ENCODE measurements around the gene SV2C.
"Not testable (repeated sequence)": the region's sequence is repeated elsewhere in the genome, so short reads cannot be mapped to it uniquely, and the experiment has no call there.

The SV2C gene

GRCh38 chr5:76236684-76237083 is 153.5 kb downstream of the SV2C start:
- Histone ChIP-seq H3K9me3 (ENCODE audit: control insufficient read depth, insufficient read depth, low read depth, low read length) (no peaks in the 10 kb centered on the region), H3K4me1 (ENCODE audit: control insufficient read depth, insufficient read depth, low read length) (no peaks in the 10 kb centered on the region), H3K27ac (ENCODE audit: extremely low read depth, low read depth, low read length) (no peak overlapping the region), H3K4me3 (ENCODE audit: low read depth, low read length) (no peak overlapping the region), H3K36me3 (ENCODE audit: control insufficient read depth in 2 of 2, insufficient read depth in 1 of 2, low read length in 2 of 2) (no peaks in the 10 kb centered on the region)
- TF ChIP-seq ZNF335 (tag by site-specific recombination; conservative IDR thresholded peaks at IDR 0.05), result no peak
- TF ChIP-seq TSHZ1 (tag by site-specific recombination; IDR thresholded peaks at IDR 0.05; ENCODE audit: borderline replicate concordance), result no peak
- TF ChIP-seq SP2 (tag by site-specific recombination; IDR thresholded peaks at IDR 0.05), result no peak
- CTCF ChIA-PET, result interaction anchor here (1.5 kb wide), 1 partner anchor 20 kb away, joined by 5 read pairs; no protein-coding TSS in a partner anchor
- POLR2A ChIA-PET, result no interaction called here

- no peak for TF ChIP-seq ZNF626 (tag by site-specific recombination; IDR thresholded peaks at IDR 0.05)
- TF ChIP-seq ZNF184 (tag by site-specific recombination; IDR thresholded peaks at IDR 0.05), result no peak
- TF ChIP-seq ZNF114 (tag by site-specific recombination; IDR thresholded peaks at IDR 0.05), result no peak
- ChIA-PET CTCF (no interaction called here), POLR2A (no interaction called here)
- Histone ChIP-seq H3K27ac (ENCODE audit: extremely low read depth, low read depth, low read length) (no peak overlapping the region), H3K36me3 (ENCODE audit: control insufficient read depth in 2 of 2, insufficient read depth in 1 of 2, low read length in 2 of 2) (no peaks in the 10 kb centered on the region), H3K4me3 (ENCODE audit: low read depth, low read length) (no peak overlapping the region), H3K4me1 (ENCODE audit: control insufficient read depth, insufficient read depth, low read length) (no peaks in the 10 kb centered on the region), H3K9me3 (ENCODE audit: control insufficient read depth, insufficient read depth, low read depth, low read length) (no peaks in the 10 kb centered on the region)
Measured at GRCh38 chr5:76240336-76240735, 157.2 kb downstream of the SV2C start.

- H3K9me3 ChIP-seq (ENCODE audit: control insufficient read depth, insufficient read depth, low read depth, low read length); POLR2A ChIA-PET; H3K36me3 ChIP-seq (ENCODE audit: control insufficient read depth in 2 of 2, insufficient read depth in 1 of 2, low read length in 2 of 2); H3K4me3 ChIP-seq (ENCODE audit: low read depth, low read length); H3K4me1 ChIP-seq (ENCODE audit: control insufficient read depth, insufficient read depth, low read length); CTCF ChIA-PET; H3K27ac ChIP-seq (ENCODE audit: extremely low read depth, low read depth, low read length): not testable (repeated sequence)
Measured at GRCh38 chr5:76242155-76242554, 159.0 kb downstream of the SV2C start.

GRCh38 chr5:76245590-76245989 is 162.4 kb downstream of the SV2C start:
- ChIA-PET CTCF (interaction anchor here (0.8 kb wide), 1 partner anchor 71 kb away, joined by 3 read pairs; no protein-coding TSS in a partner anchor), POLR2A (no interaction called here)
- no peaks in the 10 kb centered on the region for H3K9me3 ChIP-seq (ENCODE audit: control insufficient read depth, insufficient read depth, low read depth, low read length)
- TF ChIP-seq PRDM4 (tag by site-specific recombination; IDR thresholded peaks at IDR 0.05) (no peak), ZNF660 (tag by site-specific recombination; IDR thresholded peaks at IDR 0.05) (no peak), ZNF76 (tag by site-specific recombination; IDR thresholded peaks at IDR 0.05; ENCODE audit: borderline replicate concordance, low read depth) (no peak)
- H3K4me1 ChIP-seq (ENCODE audit: control insufficient read depth, insufficient read depth, low read length), result no peaks in the 10 kb centered on the region
- H3K36me3 ChIP-seq (ENCODE audit: control insufficient read depth in 2 of 2, insufficient read depth in 1 of 2, low read length in 2 of 2), result no peaks in the 10 kb centered on the region
- no peak overlapping the region for H3K27ac ChIP-seq (ENCODE audit: extremely low read depth, low read depth, low read length)
- H3K4me3 ChIP-seq (ENCODE audit: low read depth, low read length), result no peak overlapping the region

GRCh38 chr5:76249621-76250020 is 166.4 kb downstream of the SV2C start:
- no peaks in the 10 kb centered on the region for H3K9me3 ChIP-seq (ENCODE audit: control insufficient read depth, insufficient read depth, low read depth, low read length)
- TF ChIP-seq ZNF169 (tag by site-specific recombination; IDR thresholded peaks at IDR 0.05) (no peak), ZNF610 (tag by site-specific recombination; IDR thresholded peaks at IDR 0.05; ENCODE audit: borderline replicate concordance) (no peak), ZNF561 (tag by site-specific recombination; IDR thresholded peaks at IDR 0.05; ENCODE audit: borderline replicate concordance) (no peak), PRDM1 (tag by site-specific recombination; IDR thresholded peaks at IDR 0.05) (no peak), KLF7 (tag by site-specific recombination; IDR thresholded peaks at IDR 0.05; ENCODE audit: borderline replicate concordance) (no peak), KLF1 (tag by site-specific recombination; IDR thresholded peaks at IDR 0.05) (no peak), FEZF1 (tag by site-specific recombination; IDR thresholded peaks at IDR 0.05) (no peak), ZNF768 (tag by site-specific recombination; IDR thresholded peaks at IDR 0.05) (no peak), ZNF510 (tag by site-specific recombination; IDR thresholded peaks at IDR 0.05; ENCODE audit: insufficient replicate concordance) (no peak), BCL11B (tag by site-specific recombination; IDR thresholded peaks at IDR 0.05; ENCODE audit: low read depth) (no peak), GLIS2 (tag by site-specific recombination; IDR thresholded peaks at IDR 0.05) (no peak)
- H3K27ac ChIP-seq (ENCODE audit: extremely low read depth, low read depth, low read length), result no peak overlapping the region
- ChIA-PET CTCF (no interaction called here), POLR2A (no interaction called here)
- no peaks in the 10 kb centered on the region for H3K36me3 ChIP-seq (ENCODE audit: control insufficient read depth in 2 of 2, insufficient read depth in 1 of 2, low read length in 2 of 2)
- H3K4me1 ChIP-seq (ENCODE audit: control insufficient read depth, insufficient read depth, low read length), result no peaks in the 10 kb centered on the region
- H3K4me3 ChIP-seq (ENCODE audit: low read depth, low read length), result no peak overlapping the region

Measured in HEK293 (cell line).